Peyer's patch (tissue), 4 donors: ENCODE measurements around the gene C19orf73.

ENCODE experiments used
- POLR2A ChIP-seq, 2 donors: fragments of 450-650 bp; IDR thresholded peaks; one replicate each; pipeline ENCODE4 v1.5.1; 2017; ENCODE audit warnings: antibody characterized with exemption in 2 of 2, mild to moderate bottlenecking in 2 of 2, moderate library complexity in 2 of 2
- TF ChIP-seq, protein P1 (sequence below), 6 experiments: fragments of 450-650 bp in 4 of 6; fragments of 200-600 bp in 2 of 6; sonication (generic) in 1 of 6; IDR thresholded peaks; one replicate each; pipeline ENCODE4 v1.5.1; 2017 to 2019; ENCODE audit warnings: antibody characterized with exemption in 6 of 6, mild to moderate bottlenecking in 3 of 6, moderate library complexity in 1 of 6

DNA sequence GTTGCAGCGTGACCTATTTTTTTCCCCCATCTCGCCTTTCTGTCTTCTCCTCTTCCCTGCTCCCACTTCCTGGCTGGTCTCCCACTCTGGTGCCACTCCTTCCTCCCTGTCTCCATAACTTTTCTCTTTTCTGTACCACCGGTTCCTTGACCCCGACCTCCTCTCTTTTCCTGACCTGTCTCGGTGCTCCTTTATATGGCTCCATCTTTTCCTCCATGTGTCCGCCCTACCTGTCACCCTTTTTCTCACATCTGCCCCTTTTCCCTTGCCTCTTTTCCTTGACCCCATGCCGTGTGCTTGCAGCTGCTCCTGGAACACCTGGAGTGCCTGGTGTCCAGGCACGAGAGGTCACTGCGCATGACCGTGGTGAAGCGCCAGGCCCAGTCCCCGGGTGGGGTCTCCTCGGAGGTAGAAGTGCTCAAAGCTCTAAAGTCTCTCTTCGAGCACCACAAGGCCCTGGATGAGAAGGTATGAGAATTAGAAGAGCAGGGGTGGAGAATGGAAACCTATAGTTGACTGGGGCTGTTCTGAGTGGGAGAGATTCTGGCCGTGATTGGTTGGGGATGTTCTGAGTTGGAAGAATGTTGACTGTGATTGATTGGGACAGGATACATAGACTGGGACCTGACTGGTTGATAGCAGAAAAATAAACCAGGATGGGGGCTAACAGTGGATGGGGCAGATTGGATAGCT, 9.7 kb upstream of the C19orf73 start:
- TF ChIP-seq, protein P1, sequence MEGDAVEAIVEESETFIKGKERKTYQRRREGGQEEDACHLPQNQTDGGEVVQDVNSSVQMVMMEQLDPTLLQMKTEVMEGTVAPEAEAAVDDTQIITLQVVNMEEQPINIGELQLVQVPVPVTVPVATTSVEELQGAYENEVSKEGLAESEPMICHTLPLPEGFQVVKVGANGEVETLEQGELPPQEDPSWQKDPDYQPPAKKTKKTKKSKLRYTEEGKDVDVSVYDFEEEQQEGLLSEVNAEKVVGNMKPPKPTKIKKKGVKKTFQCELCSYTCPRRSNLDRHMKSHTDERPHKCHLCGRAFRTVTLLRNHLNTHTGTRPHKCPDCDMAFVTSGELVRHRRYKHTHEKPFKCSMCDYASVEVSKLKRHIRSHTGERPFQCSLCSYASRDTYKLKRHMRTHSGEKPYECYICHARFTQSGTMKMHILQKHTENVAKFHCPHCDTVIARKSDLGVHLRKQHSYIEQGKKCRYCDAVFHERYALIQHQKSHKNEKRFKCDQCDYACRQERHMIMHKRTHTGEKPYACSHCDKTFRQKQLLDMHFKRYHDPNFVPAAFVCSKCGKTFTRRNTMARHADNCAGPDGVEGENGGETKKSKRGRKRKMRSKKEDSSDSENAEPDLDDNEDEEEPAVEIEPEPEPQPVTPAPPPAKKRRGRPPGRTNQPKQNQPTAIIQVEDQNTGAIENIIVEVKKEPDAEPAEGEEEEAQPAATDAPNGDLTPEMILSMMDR (IDR thresholded peaks at IDR 0.05) = no peak
- TF ChIP-seq POLR2A (IDR thresholded peaks at IDR 0.05) = no peak
